Lower leg skin (tissue), 3 donors: ENCODE measurements around the gene GALNT7.

ENCODE experiments used
- CTCF ChIP-seq, 3 donors: fragments of 450-650 bp; IDR thresholded peaks; one replicate each; pipeline ENCODE4 v1.5.1; 2016; ENCODE audit warnings: antibody characterized with exemption in 3 of 3, mild to moderate bottlenecking in 3 of 3, moderate library complexity in 2 of 3
- POLR2A ChIP-seq, 2 donors: fragments of 450-650 bp; IDR thresholded peaks; one replicate each; pipeline ENCODE4 v1.6.1; 2016 to 2017; ENCODE audit warnings: antibody characterized with exemption in 2 of 2, mild to moderate bottlenecking in 1 of 2, moderate library complexity in 1 of 2

DNA sequence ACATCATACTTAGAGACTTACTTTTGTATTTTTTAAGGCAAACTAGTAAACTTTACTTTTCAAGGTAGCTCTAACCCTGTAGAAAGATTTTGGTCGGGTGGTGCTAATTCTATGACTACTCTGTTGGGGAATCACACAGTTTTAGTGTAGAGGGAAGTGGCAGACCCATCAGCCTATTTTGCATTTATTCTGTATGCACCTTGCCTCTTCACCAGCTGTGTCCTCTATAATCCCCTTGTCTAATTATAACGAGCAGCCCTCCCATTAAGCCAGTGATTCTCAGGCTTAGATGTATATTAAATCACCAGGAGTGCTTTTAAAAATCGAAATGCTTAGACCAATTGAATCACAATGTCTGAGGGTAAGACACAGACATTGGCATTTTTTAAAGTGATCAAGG is 78.1 kb downstream of the GALNT7 start:
- no peak for TF ChIP-seq CTCF (IDR thresholded peaks at IDR 0.05)
- TF ChIP-seq POLR2A (IDR thresholded peaks at IDR 0.05) = no peak
